Right atrium auricular region (tissue), 2 donors: ENCODE results near the gene SMCO4. TPM values are rescaled to one million over a fixed set of nuclear protein-coding genes. Genes with fewer than 3 reads are reported as not detected.

Source experiments
- DNase-seq: peaks from one replicate; pipeline ENCODE4 v3.0.0-alpha.2; 2019; ENCODE audit warnings: low spot score
- H3K27ac ChIP-seq, 2 donors: fragments of 200-600 bp; sonication (generic); 1 replicate in 1 of 2; 2 replicates in 1 of 2; pipeline ENCODE4 v1.5.1; 2016 to 2019
- H3K27me3 ChIP-seq, 2 donors: fragments of 200-600 bp; sonication (generic); one replicate each; pipeline versions ENCODE4 v1.5.1 to v1.6.0; 2017 to 2019
- H3K36me3 ChIP-seq: fragments of 200-600 bp; sonication (generic); one replicate; pipeline ENCODE4 v1.5.1; 2016
- H3K4me1 ChIP-seq, 2 donors: fragments of 200-600 bp; sonication (generic); one replicate each; pipeline versions ENCODE4 v1.5.1 to v1.6.0; 2017 to 2019
- H3K4me3 ChIP-seq, 2 donors: fragments of 200-600 bp; sonication (generic); 1 replicate in 1 of 2; 2 replicates in 1 of 2; pipeline ENCODE4 v1.5.1; 2017 to 2019; ENCODE audit warnings: mild to moderate bottlenecking in 1 of 2, moderate library complexity in 1 of 2
- H3K9me3 ChIP-seq, 2 donors: fragments of 200-600 bp; sonication (generic); one replicate each; pipeline ENCODE4 v1.5.1; 2019
- CTCF ChIP-seq, 2 donors: fragments of 200-600 bp; sonication (generic); IDR thresholded peaks; one replicate each; pipeline ENCODE4 v1.5.1; 2019; ENCODE audit warnings: antibody characterized with exemption in 2 of 2
- total RNA-seq, 2 donors: library from RNA; depleted of rRNA; stranded (reverse); fragments of >200 nt; gene quantifications; one replicate each; pipeline ENCODE4 v1.1.0, GENCODE V29; 2016

SMCO4 gene
- total RNA-seq, 2 donors from 2014 or later: 37.6 to 79.8 TPM

GRCh38 chr11:93572621-93573020 lies 29.4 kb upstream of the SMCO4 start:
- Histone ChIP-seq H3K4me3 (no peak overlapping the region), H3K36me3 (no peaks in the 10 kb centered on the region), H3K27ac (no peak overlapping the region), H3K9me3 (no peaks in the 10 kb centered on the region), H3K4me1 (peaks cover 0 to 8% of the 10 kb centered on the region in 2 donors), H3K27me3 (no peaks in the 10 kb centered on the region)
- no peak for DNase-seq
- TF ChIP-seq CTCF (IDR thresholded peaks at IDR 0.05): no peak

GRCh38 chr11:93572171-93572570 lies 29.0 kb upstream of the SMCO4 start:
- no peak overlapping the region for H3K4me3 ChIP-seq
- H3K9me3 ChIP-seq: no peaks in the 10 kb centered on the region
- no peaks in the 10 kb centered on the region for H3K36me3 ChIP-seq
- no peaks in the 10 kb centered on the region for H3K27me3 ChIP-seq
- H3K27ac ChIP-seq: no peak overlapping the region
- H3K4me1 ChIP-seq: peaks cover 0 to 12% of the 10 kb centered on the region in 2 donors
- DNase-seq: no peak
- TF ChIP-seq CTCF (IDR thresholded peaks at IDR 0.05): no peak

- Histone ChIP-seq H3K9me3 (no peaks in the 10 kb centered on the region), H3K4me3 (no peak overlapping the region), H3K27me3 (no peaks in the 10 kb centered on the region), H3K27ac (no peak overlapping the region), H3K4me1 (peaks cover 0 to 13% of the 10 kb centered on the region in 2 donors), H3K36me3 (no peaks in the 10 kb centered on the region)
- TF ChIP-seq CTCF (IDR thresholded peaks at IDR 0.05): no peak
- DNase-seq: no peak
These were observed 28.4 kb upstream of the SMCO4 start for GRCh38 chr11:93571612-93572011.

- no peak for DNase-seq
- H3K4me1 ChIP-seq: peaks cover 0 to 13% of the 10 kb centered on the region in 2 donors
- no peaks in the 10 kb centered on the region for H3K36me3 ChIP-seq
- no peak for TF ChIP-seq CTCF (IDR thresholded peaks at IDR 0.05)
- no peak overlapping the region for H3K27ac ChIP-seq
- no peaks in the 10 kb centered on the region for H3K9me3 ChIP-seq
- no peaks in the 10 kb centered on the region for H3K27me3 ChIP-seq
- no peak overlapping the region for H3K4me3 ChIP-seq
These were observed 27.7 kb upstream of the SMCO4 start for GRCh38 chr11:93570759-93571413.

GRCh38 chr11:93569496-93569895 lies 26.3 kb upstream of the SMCO4 start:
- Histone ChIP-seq H3K27ac (no peak overlapping the region), H3K27me3 (no peaks in the 10 kb centered on the region), H3K9me3 (no peaks in the 10 kb centered on the region), H3K4me1 (peaks cover 0 to 13% of the 10 kb centered on the region in 2 donors), H3K4me3 (no peak overlapping the region), H3K36me3 (no peaks in the 10 kb centered on the region)
- no peak for TF ChIP-seq CTCF (IDR thresholded peaks at IDR 0.05)
- DNase-seq: no peak

GRCh38 chr11:93568726-93569125 lies 25.5 kb upstream of the SMCO4 start:
- Histone ChIP-seq H3K9me3 (no peaks in the 10 kb centered on the region), H3K4me3 (no peak overlapping the region), H3K27me3 (no peaks in the 10 kb centered on the region), H3K27ac (no peak overlapping the region), H3K4me1 (peaks cover 0 to 13% of the 10 kb centered on the region in 2 donors), H3K36me3 (no peaks in the 10 kb centered on the region)
- DNase-seq: no peak
- no peak for TF ChIP-seq CTCF (IDR thresholded peaks at IDR 0.05)
